Esophagus squamous epithelium (tissue), 4 donors: ENCODE measurements around the gene BHLHA15.

ENCODE experiments used
- CTCF ChIP-seq, 6 experiments: fragments of 450-650 bp in 4 of 6; fragments of 200-600 bp in 2 of 6; sonication (generic) in 2 of 6; IDR thresholded peaks; one replicate each; pipeline ENCODE4 v1.5.1; 2016 to 2019; ENCODE audit warnings: antibody characterized with exemption in 6 of 6, mild to moderate bottlenecking in 4 of 6, moderate library complexity in 4 of 6
- POLR2A ChIP-seq, 4 donors: fragments of 450-650 bp; IDR thresholded peaks; one replicate each; pipeline ENCODE4 v1.6.1; 2017; ENCODE audit warnings: antibody characterized with exemption in 4 of 4, mild to moderate bottlenecking in 4 of 4, moderate library complexity in 3 of 4

- TF ChIP-seq POLR2A (IDR thresholded peaks at IDR 0.05) (no peak), CTCF (IDR thresholded peaks at IDR 0.05) (no peak)
These were observed 12.2 kb downstream of the BHLHA15 start for GRCh38 chr7:98223351-98223897.
